Liver (tissue), 9 donors: ENCODE data around the gene KLHL12. TPM values are rescaled to one million over a fixed set of nuclear protein-coding genes. Genes with fewer than 3 reads are reported as not detected.

Experiments
- DNase-seq: peaks from one replicate; pipeline ENCODE4 v3.0.0-alpha.2; 2017; ENCODE audit warnings: low spot score
- H3K27ac ChIP-seq, 2 donors: one replicate each; pipeline ENCODE4 v1.7.0; 2013; ENCODE audit warnings: inconsistent platforms in 2 of 2, low read length in 2 of 2, control low read depth in 1 of 2, low read depth in 1 of 2, mild to moderate bottlenecking in 1 of 2
- H3K27me3 ChIP-seq, 4 donors: one replicate each; pipeline versions ENCODE4 v1.6.1 to v1.7.0; 2013; ENCODE audit warnings: low read length in 3 of 4, inconsistent platforms in 1 of 4, mild to moderate bottlenecking in 1 of 4, moderate library complexity in 1 of 4; ENCODE audit not compliant: control insufficient read depth in 4 of 4, insufficient read depth in 4 of 4
- H3K36me3 ChIP-seq, 4 donors: one replicate each; pipeline versions ENCODE4 v1.6.1 to v1.7.0; 2013; ENCODE audit warnings: low read length in 3 of 4, mild to moderate bottlenecking in 3 of 4, low read depth in 1 of 4, moderate library complexity in 1 of 4; ENCODE audit not compliant: control insufficient read depth in 4 of 4, insufficient read depth in 3 of 4
- H3K4me1 ChIP-seq, 4 donors: one replicate each; pipeline versions ENCODE4 v1.6.1 to v1.7.0; 2013; ENCODE audit warnings: low read length in 3 of 4, mild to moderate bottlenecking in 3 of 4, moderate library complexity in 1 of 4; ENCODE audit not compliant: control insufficient read depth in 4 of 4, insufficient read depth in 4 of 4
- H3K4me3 ChIP-seq, 3 donors: one replicate each; pipeline versions ENCODE4 v1.6.1 to v1.7.0; 2013; ENCODE audit warnings: low read length in 3 of 3, control low read depth in 1 of 3, low read depth in 1 of 3, mild to moderate bottlenecking in 1 of 3
- H3K9ac ChIP-seq, 2 donors: one replicate each; pipeline ENCODE4 v1.7.0; 2013; ENCODE audit warnings: low read length in 2 of 2, mild to moderate bottlenecking in 2 of 2, moderate library complexity in 2 of 2, control low read depth in 1 of 2, low read depth in 1 of 2
- H3K9me3 ChIP-seq, 4 donors: one replicate each; pipeline versions ENCODE4 v1.6.1 to v1.7.0; 2013; ENCODE audit warnings: low read length in 3 of 4; ENCODE audit not compliant: control insufficient read depth in 4 of 4
- ATF3 ChIP-seq: IDR thresholded peaks from 2 replicates; pipeline ENCODE4 v1.6.1; 2016; ENCODE audit warnings: antibody characterized with exemption
- CTCF ChIP-seq: fragments of 150-350 bp; IDR thresholded peaks from 2 replicates; pipeline ENCODE4 v1.5.1; 2017; ENCODE audit warnings: improper control_type of control experiment, low read depth, low read length; ENCODE audit not compliant: missing input control
- EGR1 ChIP-seq, 2 donors: IDR thresholded peaks; 2 replicates each; pipeline ENCODE4 v1.6.1; 2016 to 2018; ENCODE audit warnings: antibody characterized with exemption in 2 of 2, low read depth in 2 of 2
- FOXA1 ChIP-seq: IDR thresholded peaks from 2 replicates; pipeline ENCODE4 v1.6.1; 2016; ENCODE audit warnings: antibody characterized with exemption
- FOXA2 ChIP-seq: IDR thresholded peaks from 2 replicates; pipeline ENCODE4 v1.6.1; 2016; ENCODE audit warnings: antibody characterized with exemption
- GABPA ChIP-seq, 2 donors: IDR thresholded peaks in 1 of 2; conservative IDR thresholded peaks in 1 of 2; 2 replicates each; pipeline ENCODE4 v1.6.1; 2016; ENCODE audit warnings: antibody characterized with exemption in 2 of 2, mild to moderate bottlenecking in 1 of 2, moderate library complexity in 1 of 2
- HNF4A ChIP-seq, 2 donors: conservative IDR thresholded peaks; 2 replicates each; pipeline ENCODE4 v1.6.1; 2016; ENCODE audit warnings: antibody characterized with exemption in 2 of 2, mild to moderate bottlenecking in 2 of 2
- HNF4G ChIP-seq: IDR thresholded peaks from 2 replicates; pipeline ENCODE4 v1.6.1; 2016; ENCODE audit warnings: antibody characterized with exemption
- JUND ChIP-seq, 2 donors: IDR thresholded peaks; 2 replicates each; pipeline ENCODE4 v1.6.1; 2016; ENCODE audit warnings: antibody characterized with exemption in 2 of 2
- MAX ChIP-seq: IDR thresholded peaks from 2 replicates; pipeline ENCODE4 v1.6.1; 2016; ENCODE audit warnings: antibody characterized with exemption
- NR2F2 ChIP-seq: IDR thresholded peaks from 2 replicates; pipeline ENCODE4 v1.6.1; 2016; ENCODE audit warnings: antibody characterized with exemption
- RAD21 ChIP-seq, 2 donors: IDR thresholded peaks; 2 replicates each; pipeline ENCODE4 v1.6.1; 2016; ENCODE audit warnings: antibody characterized with exemption in 2 of 2, mild to moderate bottlenecking in 2 of 2
- REST ChIP-seq: IDR thresholded peaks from 2 replicates; pipeline ENCODE4 v1.6.1; 2016; ENCODE audit warnings: antibody characterized with exemption, mild to moderate bottlenecking
- RXRA ChIP-seq, 2 donors: IDR thresholded peaks; 2 replicates each; pipeline ENCODE4 v1.6.1; 2017 to 2018; ENCODE audit warnings: antibody characterized with exemption in 2 of 2, mild to moderate bottlenecking in 1 of 2
- SP1 ChIP-seq: IDR thresholded peaks from 2 replicates; pipeline ENCODE4 v1.6.1; 2018; ENCODE audit warnings: antibody characterized with exemption, mild to moderate bottlenecking
- TAF1 ChIP-seq: conservative IDR thresholded peaks from 2 replicates; pipeline ENCODE4 v1.6.1; 2016; ENCODE audit warnings: antibody characterized with exemption, mild to moderate bottlenecking
- YY1 ChIP-seq: IDR thresholded peaks from 2 replicates; pipeline ENCODE4 v1.6.1; 2016; ENCODE audit warnings: antibody characterized with exemption, mild to moderate bottlenecking
- ZBTB33 ChIP-seq: IDR thresholded peaks from 2 replicates; pipeline ENCODE4 v1.6.1; 2016; ENCODE audit warnings: antibody characterized with exemption
- WGBS: extraction: QIAGEN DNeasy Blood & Tissue Kit; methylation state at CpG from one replicate; pipeline ENCODE4 v1.1.7; 2013; 5-methylcytosine and 5-hydroxymethylcytosine counted together
- polyA plus RNA-seq, 2 donors: library from polyadenylated mRNA; stranded (reverse) in 1 of 2; unstranded in 1 of 2; fragments of 200-250 nt in 1 of 2; fragments of >200 nt in 1 of 2; fragmentation: Nextera tagmentation in 1 of 2; extraction: Ambion mirVana in 1 of 2; gene quantifications; one replicate each; pipeline versions ENCODE4 v1.2.1 to v1.2.3, GENCODE V29; 2013 to 2015
- total RNA-seq, 2 donors: library from RNA; depleted of rRNA; stranded (reverse); fragments of >200 nt; gene quantifications; one replicate each; pipeline ENCODE4 v1.2.3, GENCODE V29; 2014
- donor health status: healthy.
- donor health status: healthy.
- donor health status: healthy.
- donor health status: healthy.
- donor health status: healthy.

The KLHL12 gene
- total and polyA plus RNA-seq, 4 donors = 7.2 to 17.5 (median 10.4) TPM

DNA sequence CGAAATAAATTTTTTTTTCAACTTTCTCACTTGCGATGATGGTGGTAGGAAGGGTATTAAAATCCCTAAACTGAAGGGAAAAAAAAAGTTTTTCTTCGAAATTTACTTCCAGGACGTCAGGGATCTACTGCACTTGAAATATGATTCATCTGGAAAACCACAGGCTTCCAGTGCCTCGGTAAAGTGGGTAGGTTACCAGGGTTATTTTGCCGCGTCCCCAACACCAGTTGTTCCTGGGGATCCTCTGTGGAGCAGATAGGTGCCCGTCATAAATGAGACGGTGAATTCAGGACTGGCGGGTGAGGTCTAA lies 38.9 kb downstream of the KLHL12 start:
- H3K4me1 ChIP-seq = peaks cover 4 to 13% (median 6%) of the 10 kb centered on the region in 4 donors
- H3K27ac ChIP-seq = peak overlapping the region; percentile 91 to 93
- peaks cover 2 to 17% (median 14%) of the 10 kb centered on the region in 4 donors for H3K36me3 ChIP-seq
- WGBS = 2% methylated on average over 10 of the region's 10 CpGs
- TF ChIP-seq FOXA1 (no peak), HNF4A (conservative IDR thresholded peaks at IDR 0.05) (no peak), TAF1 (no peak), SP1 (no peak), JUND (IDR thresholded peaks at IDR 0.05) (no peak), MAX (no peak), RAD21 (IDR thresholded peaks at IDR 0.05) (no peak), REST (no peak), CTCF (no peak), ATF3 (no peak), EGR1 (IDR thresholded peaks at IDR 0.05; ENCODE audit: low read depth in 2 of 2) (no peak), ZBTB33 (no peak), FOXA2 (no peak), YY1 (no peak), NR2F2 (no peak), RXRA (IDR thresholded peaks at IDR 0.05) (no peak), GABPA (IDR thresholded peaks at IDR 0.05 in 1 of 2, conservative IDR thresholded peaks at IDR 0.05 in 1 of 2) (no peak), HNF4G (no peak)
- peak overlapping the region; percentile 40 to 87 for H3K9ac ChIP-seq
- no peaks in the 10 kb centered on the region for H3K27me3 ChIP-seq
- DNase-seq = no peak
- H3K4me3 ChIP-seq = peak overlapping the region; percentile 91 to 98 (median 93)
- no peaks in the 10 kb centered on the region for H3K9me3 ChIP-seq
